AG04449 (cell line): Measurements from ENCODE around the gene TECPR1.
A peak's percentile ranks its signal among the peaks of the same experiment; 100 is the strongest.

Experiments used
- CTCF ChIA-PET: fragments of 350-600 bp; formaldehyde crosslinking; extraction: SDS; loops from one replicate; lab custom pipeline; 2021; ENCODE audit warnings: antibody characterized with exemption; lab: Yijun Ruan, JAX
- POLR2A ChIA-PET: fragments of 400-600, 350-600 bp; formaldehyde crosslinking; extraction: SDS; loops from one replicate; lab custom pipeline; 2020; ENCODE audit warnings: antibody characterized with exemption, inconsistent platforms; lab: Yijun Ruan, JAX
- DNase-seq: peaks from one replicate; pipeline ENCODE4 v3.0.0-alpha.2; 2010; ENCODE audit warnings: low read depth, low spot score
- H3K4me3 ChIP-seq: 2 replicates; pipeline ENCODE4 v1.5.1; 2011; ENCODE audit warnings: low read depth, mild to moderate bottlenecking, control low read depth, low read length
- TF ChIP-seq, protein P1 (sequence below): IDR thresholded peaks from one replicate; pipeline ENCODE4 v1.5.1; 2011; ENCODE audit warnings: mild to moderate bottlenecking, moderate library complexity, low read length, control low read depth, inconsistent platforms; ENCODE audit not compliant: insufficient read depth; ENCODE audit errors: missing control alignments

Gene TECPR1

DNA sequence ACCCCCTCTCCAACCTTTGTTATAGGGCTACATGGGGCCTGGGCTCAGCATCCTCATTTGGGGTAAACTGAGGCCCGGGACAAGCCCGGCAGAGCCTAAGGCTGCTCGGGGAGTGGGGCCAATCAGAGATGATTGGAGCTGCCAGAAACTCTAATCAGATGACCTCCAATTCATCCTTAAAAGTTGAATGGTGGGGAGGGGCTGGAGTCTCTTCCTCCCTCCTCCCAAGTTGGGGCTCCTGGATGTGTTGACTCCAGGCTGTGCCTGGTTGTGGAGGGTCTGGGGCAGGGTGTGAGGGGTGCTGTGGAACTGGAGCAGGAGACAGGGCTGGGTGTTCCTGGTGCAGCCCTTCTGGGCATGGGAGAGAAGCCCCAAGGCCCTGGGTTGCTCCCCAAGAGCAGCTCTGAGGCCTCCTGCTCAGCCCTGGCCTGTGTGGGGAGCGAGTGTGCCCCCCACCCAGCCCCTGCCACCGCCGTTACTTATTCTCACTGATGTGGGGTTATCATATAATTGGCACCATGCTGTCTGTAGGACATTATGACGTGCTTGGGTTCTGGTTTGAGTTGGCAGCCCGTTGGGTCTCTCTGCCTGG, 38.6 kb downstream of the TECPR1 start:
- H3K4me3 ChIP-seq = no peak overlapping the region
- ChIA-PET POLR2A (no interaction called here), CTCF (no interaction called here)
- TF ChIP-seq, protein P1, sequence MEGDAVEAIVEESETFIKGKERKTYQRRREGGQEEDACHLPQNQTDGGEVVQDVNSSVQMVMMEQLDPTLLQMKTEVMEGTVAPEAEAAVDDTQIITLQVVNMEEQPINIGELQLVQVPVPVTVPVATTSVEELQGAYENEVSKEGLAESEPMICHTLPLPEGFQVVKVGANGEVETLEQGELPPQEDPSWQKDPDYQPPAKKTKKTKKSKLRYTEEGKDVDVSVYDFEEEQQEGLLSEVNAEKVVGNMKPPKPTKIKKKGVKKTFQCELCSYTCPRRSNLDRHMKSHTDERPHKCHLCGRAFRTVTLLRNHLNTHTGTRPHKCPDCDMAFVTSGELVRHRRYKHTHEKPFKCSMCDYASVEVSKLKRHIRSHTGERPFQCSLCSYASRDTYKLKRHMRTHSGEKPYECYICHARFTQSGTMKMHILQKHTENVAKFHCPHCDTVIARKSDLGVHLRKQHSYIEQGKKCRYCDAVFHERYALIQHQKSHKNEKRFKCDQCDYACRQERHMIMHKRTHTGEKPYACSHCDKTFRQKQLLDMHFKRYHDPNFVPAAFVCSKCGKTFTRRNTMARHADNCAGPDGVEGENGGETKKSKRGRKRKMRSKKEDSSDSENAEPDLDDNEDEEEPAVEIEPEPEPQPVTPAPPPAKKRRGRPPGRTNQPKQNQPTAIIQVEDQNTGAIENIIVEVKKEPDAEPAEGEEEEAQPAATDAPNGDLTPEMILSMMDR = no peak
- no peak for DNase-seq

DNA sequence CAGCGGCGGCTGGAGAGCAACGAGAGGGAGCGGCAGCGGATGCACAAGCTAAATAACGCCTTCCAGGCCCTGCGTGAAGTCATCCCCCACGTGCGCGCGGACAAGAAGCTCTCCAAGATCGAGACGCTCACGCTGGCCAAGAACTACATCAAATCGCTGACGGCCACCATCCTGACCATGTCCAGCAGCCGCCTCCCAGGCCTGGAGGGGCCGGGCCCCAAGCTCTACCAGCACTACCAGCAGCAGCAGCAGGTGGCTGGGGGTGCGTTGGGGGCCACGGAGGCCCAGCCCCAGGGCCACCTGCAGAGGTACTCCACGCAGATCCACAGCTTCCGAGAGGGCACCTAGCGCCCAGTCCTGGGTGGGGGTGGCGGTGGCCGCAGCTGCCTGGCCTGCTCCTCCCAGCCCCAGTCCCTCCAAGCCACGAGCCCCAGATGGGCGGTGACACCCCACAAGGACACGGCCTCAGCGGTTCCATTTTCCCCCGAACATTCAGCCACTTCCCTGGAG, 39.4 kb downstream of the TECPR1 start:
- TF ChIP-seq, protein P1 = no peak
- no peak for DNase-seq
- H3K4me3 ChIP-seq = no peak overlapping the region
- CTCF ChIA-PET = no interaction called here
- POLR2A ChIA-PET = no interaction called here

DNA sequence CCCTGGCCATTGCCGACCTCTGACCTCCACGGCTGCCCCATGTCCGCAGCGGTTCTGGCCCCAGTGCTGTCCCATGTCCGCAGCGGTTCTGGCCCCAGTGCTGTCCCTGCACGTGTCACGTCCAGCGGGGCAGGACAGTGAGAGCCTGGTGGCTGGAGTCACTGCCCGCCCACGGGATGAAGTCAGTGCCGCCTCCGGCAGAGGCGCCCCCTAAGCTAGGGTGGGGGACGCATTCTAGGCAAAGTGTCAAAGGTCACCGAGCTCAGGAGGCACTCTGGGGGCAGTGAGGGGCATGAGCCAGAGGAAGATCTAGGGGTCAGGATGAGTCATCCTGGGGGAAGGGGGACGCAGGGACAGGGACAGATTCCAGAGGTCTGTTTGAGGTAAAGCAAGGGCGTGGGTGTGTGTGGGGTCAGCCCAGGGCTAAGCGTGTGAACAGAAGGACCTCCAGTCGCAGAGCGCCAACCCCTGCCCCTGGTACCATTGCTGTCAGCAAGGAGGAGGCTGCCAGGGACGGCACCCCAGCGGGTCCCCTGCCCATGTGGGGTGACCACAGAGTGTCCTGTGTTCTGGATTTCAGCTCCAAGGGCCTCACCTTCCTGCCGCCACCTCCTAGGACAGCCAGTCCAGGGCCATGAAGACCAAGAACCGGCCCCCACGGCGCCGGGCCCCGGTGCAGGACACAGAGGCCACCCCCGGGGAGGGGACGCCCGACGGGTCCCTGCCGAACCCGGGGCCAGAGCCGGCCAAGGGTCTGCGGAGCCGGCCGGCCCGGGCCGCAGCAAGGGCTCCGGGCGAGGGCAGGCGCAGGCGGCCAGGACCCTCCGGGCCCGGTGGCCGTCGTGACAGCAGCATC, 40.1 kb downstream of the TECPR1 start:
- TF ChIP-seq, protein P1 = no peak
- DNase-seq = no peak
- ChIA-PET POLR2A (no interaction called here), CTCF (interaction anchor here (0.5 kb wide), 1 partner anchor 66 kb away, joined by 3 read pairs; no protein-coding TSS in a partner anchor)
- no peak overlapping the region for H3K4me3 ChIP-seq

DNA sequence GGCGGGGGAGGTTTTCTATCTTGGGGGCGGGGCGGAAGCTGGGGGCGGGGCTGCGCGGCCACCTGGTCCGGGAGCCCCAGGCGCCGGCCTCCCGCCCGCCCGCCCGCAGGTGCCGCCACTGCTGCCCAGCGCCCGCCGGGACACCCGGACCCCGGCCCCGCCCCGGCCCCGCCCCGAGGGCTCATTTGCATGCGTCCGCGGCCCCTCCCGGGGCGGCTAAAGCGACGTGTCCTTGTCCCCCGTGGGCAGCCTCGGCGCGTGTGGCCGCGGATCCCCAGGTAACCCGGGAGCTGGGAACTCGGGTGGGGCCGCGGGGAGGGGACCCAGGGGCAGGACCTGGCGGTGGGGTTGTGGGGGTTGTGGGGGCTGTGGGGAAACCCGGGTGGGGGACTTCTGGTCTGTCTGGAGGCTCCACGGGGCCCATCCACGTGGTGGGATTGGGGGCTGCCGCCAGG, 40.8 kb downstream of the TECPR1 start, which contains the start of gene BHLHA15:
TSS of gene BHLHA15 (plus strand) at position 219 of the 455 bp plus-strand sequence. CDS start 871 bp downstream, outside the sequence.
- POLR2A ChIA-PET = no interaction called here

DNA sequence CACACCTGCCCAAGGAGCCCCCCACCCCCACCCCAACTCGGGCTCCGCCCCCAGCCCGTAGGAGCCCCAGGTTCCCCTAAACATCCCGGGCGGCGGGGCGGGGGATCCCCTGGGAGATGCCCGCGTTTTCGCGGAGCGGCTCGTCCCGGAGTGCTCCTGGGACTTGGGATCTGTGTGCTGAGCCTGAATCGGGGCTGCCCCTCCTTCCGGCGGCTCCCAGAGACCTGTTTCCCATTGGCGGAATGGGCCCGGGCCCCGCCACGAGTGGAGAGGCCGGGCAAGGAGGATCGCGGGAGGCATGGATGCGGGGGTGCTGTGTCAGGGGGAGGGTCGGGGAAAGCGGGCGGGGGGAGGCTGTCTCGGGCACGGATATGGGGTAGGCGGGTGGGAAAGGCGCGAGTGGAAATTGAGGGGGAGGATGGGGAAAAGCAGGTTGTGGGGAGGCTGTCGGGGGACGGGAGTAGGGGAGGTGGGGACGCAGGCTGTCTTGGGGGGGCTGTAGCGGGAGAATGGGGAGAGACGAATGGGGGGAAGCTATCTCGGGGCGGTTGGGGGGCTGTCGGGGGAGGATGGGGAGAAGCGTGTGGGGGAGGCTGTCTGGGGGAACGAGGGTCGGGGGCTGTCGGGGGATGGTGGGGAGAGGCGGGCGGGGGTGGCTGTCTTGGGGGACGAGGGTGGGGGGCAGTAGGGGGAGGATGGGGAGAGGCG, 41.4 kb downstream of the TECPR1 start:
- CTCF ChIA-PET = no interaction called here
- peak overlapping the region; percentile 46 for H3K4me3 ChIP-seq
- no peak for DNase-seq
- POLR2A ChIA-PET = no interaction called here
- TF ChIP-seq, protein P1 = no peak

More for the DNA sequence above, 40.8 kb downstream of the TECPR1 start, which contains the start of gene BHLHA15:
- CTCF ChIA-PET = no interaction called here
- no peak for DNase-seq
- H3K4me3 ChIP-seq = peak within 1 kb of the TSS; percentile 46
- TF ChIP-seq, protein P1 = no peak
